Effector memory CD4-positive, alpha-beta T cell (primary cell): ENCODE measurements around the gene CAPN6.

ENCODE experiments used
- DNase-seq, 3 donors: peaks; one replicate each; pipeline ENCODE4 v3.0.0-alpha.2; 2020
- H3K27ac ChIP-seq: 2 replicates; pipeline ENCODE4 v1.7.0; 2013; ENCODE audit warnings: mild to moderate bottlenecking, low read length, moderate library complexity; ENCODE audit not compliant: insufficient read depth, poor library complexity, severe bottlenecking
- H3K27me3 ChIP-seq: replicated peaks from 2 replicates; pipeline ENCODE4 v1.7.0; 2013; ENCODE audit warnings: mild to moderate bottlenecking, low read length; ENCODE audit not compliant: insufficient read depth, control insufficient read depth, poor library complexity, severe bottlenecking
- H3K36me3 ChIP-seq: 2 replicates; pipeline ENCODE4 v1.7.0; 2013; ENCODE audit warnings: mild to moderate bottlenecking, low read length, moderate library complexity; ENCODE audit not compliant: control insufficient read depth, insufficient read depth
- H3K4me1 ChIP-seq: 2 replicates; pipeline ENCODE4 v1.7.0; 2013; ENCODE audit warnings: low read length, mild to moderate bottlenecking; ENCODE audit not compliant: control insufficient read depth, insufficient read depth, poor library complexity, severe bottlenecking
- H3K4me3 ChIP-seq: 2 replicates; pipeline ENCODE4 v1.7.0; 2013; ENCODE audit warnings: low read length, low read depth, mild to moderate bottlenecking; ENCODE audit not compliant: insufficient read depth, poor library complexity, severe bottlenecking
- H3K9me3 ChIP-seq: 2 replicates; pipeline ENCODE4 v1.7.0; 2013; ENCODE audit warnings: mild to moderate bottlenecking, low read length, moderate library complexity; ENCODE audit not compliant: control insufficient read depth

Gene CAPN6

GRCh38 chrX:111216293-111216801 lies 53.9 kb downstream of the CAPN6 start:
- Histone ChIP-seq H3K36me3 (no peaks in the 10 kb centered on the region), H3K27me3 (no peaks in the 10 kb centered on the region), H3K27ac (no peak overlapping the region), H3K9me3 (no peaks in the 10 kb centered on the region), H3K4me3 (no peak overlapping the region), H3K4me1 (no peaks in the 10 kb centered on the region)
- no peak for DNase-seq

- Histone ChIP-seq H3K36me3 (no peaks in the 10 kb centered on the region), H3K4me3 (no peak overlapping the region), H3K27me3 (no peaks in the 10 kb centered on the region), H3K9me3 (no peaks in the 10 kb centered on the region), H3K27ac (no peak overlapping the region), H3K4me1 (no peaks in the 10 kb centered on the region)
- DNase-seq, result no peak
Observed at GRCh38 chrX:111207851-111208250, 62.4 kb downstream of the CAPN6 start.

- Histone ChIP-seq H3K36me3 (no peaks in the 10 kb centered on the region), H3K4me3 (no peak overlapping the region), H3K9me3 (no peaks in the 10 kb centered on the region), H3K4me1 (no peaks in the 10 kb centered on the region), H3K27me3 (no peaks in the 10 kb centered on the region), H3K27ac (no peak overlapping the region)
- no peak for DNase-seq
Observed at GRCh38 chrX:111200327-111200726, 70.0 kb downstream of the CAPN6 start.

GRCh38 chrX:111199505-111199904 lies 70.8 kb downstream of the CAPN6 start:
- no peaks in the 10 kb centered on the region for H3K36me3 ChIP-seq
- no peak overlapping the region for H3K4me3 ChIP-seq
- no peaks in the 10 kb centered on the region for H3K9me3 ChIP-seq
- no peaks in the 10 kb centered on the region for H3K27me3 ChIP-seq
- no peak overlapping the region for H3K27ac ChIP-seq
- no peaks in the 10 kb centered on the region for H3K4me1 ChIP-seq
- DNase-seq, result no peak
